IPS DF 4.7 (cell line): ENCODE measurements around the gene CREB3L2.
"Not testable (repeated sequence)": the region's sequence is repeated elsewhere in the genome, so short reads cannot be mapped to it uniquely, and the experiment has no call there.

Experiments used
- DNase-seq: peaks from one replicate; pipeline ENCODE4 v3.0.0-alpha.2; 2013; ENCODE audit warnings: low spot score; ENCODE audit errors: extremely low read depth

Gene CREB3L2

DNA sequence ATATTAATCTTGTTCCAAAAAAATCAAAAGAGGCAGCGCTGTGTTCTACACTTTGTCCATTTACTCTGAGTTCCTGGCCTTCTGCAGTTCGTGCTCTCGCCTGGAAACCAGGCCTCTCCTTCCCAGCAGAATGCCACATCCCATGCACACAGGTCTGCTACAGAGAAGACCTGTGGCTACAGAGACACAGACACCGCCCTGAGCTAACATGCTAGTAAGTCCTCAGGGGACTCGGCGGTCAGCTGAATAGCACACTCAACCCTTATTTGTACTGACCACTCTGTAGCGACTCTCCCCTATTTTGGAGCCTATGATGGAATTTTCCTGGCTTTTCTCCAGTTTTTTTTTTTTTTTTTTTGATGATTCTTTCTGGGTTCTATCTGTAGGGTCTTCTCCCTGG lies 12.8 kb downstream of the CREB3L2 start:
- DNase-seq, result no peak

- DNase-seq, result no peak
These were observed 13.9 kb downstream of the CREB3L2 start for GRCh38 chr7:137987968-137988367.

DNA sequence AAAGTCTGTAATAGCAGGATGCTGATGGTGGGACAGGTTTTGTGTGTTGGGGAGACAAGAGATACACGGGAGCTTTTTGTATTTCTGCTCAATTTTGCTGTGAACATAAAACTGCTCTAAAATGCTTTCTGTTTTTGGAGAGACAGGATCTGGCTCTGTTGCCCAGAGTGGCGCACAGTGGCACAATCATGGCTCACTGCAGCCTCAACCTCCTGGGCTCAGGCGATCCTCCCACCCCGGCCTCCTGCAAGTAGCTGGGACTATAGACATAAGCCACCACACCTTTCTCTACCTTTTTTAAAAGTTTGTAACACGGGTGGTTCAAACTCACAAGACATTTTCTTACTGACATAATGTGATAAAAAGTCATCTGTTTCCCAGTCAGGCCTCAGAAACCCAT lies 14.3 kb downstream of the CREB3L2 start:
- no peak for DNase-seq

- no peak for DNase-seq
These were observed 14.9 kb downstream of the CREB3L2 start for GRCh38 chr7:137987018-137987349.

DNA sequence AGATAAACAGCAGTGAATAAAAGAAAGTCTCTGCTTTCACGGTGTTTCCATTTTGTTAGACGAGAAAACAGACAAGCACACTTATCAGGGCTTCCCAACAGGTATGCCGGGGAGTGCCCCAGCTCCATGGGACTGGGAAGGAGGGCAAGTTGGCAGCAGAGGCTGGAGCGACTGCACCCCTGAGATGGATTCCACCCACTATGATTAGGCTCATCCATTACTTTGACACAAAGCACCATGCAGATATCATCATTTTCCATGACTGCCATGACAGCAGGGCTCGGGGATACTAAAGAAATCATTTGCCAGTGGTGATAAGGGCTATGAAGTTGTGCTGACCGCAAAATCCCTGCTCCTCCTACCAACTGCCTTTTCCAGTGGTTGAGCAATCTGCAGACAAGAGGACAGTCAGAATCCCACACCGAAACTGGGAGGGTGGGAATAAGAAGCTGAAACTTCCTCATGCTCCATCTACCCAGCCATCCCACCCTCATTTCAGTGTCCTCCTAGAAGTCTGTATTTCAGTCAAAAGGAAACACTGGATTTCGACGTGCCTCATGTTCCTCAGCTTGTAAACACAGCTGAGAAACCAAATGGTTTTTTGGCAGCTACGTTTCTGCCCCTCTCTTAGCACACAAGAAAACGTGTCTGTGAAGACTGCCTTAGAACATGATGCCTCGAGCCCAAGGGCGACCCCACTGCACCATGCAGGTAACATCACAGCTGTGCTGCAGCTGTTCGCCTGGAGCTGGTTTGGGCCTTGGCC lies 15.5 kb downstream of the CREB3L2 start:
- DNase-seq, result no peak

- no peak for DNase-seq
These were observed 16.0 kb downstream of the CREB3L2 start for GRCh38 chr7:137985897-137986251.

DNA sequence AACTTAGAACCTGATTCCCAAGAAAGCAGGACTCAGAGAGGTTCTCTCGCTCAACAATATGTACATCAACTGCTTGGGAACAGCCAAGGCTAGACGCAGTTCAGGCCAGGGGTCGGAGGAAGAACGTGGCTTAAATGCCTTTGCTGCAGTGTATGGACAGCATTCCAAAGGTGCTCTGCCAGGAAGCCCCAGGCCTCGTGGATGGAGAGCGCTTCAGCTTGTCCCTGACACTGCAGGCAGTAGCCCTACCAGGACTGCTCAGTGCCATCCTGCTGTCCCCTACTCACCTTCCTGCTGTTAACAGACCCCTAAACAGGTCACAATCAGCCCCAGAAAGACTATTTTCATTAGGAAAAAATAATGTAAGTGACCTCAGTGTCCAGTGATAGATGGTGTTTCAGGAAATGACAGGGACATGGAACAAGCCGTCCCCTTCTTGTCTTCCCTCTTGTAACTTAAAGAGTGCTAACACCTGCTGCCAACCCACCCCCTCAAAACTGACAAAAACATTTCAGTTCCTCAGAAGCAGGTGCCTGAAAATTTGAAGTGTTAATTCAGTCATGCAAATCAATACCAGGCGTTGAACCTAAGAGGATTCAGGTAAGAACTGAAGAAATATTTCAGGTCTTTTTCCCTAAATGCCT lies 16.5 kb downstream of the CREB3L2 start:
- no peak for DNase-seq

DNA sequence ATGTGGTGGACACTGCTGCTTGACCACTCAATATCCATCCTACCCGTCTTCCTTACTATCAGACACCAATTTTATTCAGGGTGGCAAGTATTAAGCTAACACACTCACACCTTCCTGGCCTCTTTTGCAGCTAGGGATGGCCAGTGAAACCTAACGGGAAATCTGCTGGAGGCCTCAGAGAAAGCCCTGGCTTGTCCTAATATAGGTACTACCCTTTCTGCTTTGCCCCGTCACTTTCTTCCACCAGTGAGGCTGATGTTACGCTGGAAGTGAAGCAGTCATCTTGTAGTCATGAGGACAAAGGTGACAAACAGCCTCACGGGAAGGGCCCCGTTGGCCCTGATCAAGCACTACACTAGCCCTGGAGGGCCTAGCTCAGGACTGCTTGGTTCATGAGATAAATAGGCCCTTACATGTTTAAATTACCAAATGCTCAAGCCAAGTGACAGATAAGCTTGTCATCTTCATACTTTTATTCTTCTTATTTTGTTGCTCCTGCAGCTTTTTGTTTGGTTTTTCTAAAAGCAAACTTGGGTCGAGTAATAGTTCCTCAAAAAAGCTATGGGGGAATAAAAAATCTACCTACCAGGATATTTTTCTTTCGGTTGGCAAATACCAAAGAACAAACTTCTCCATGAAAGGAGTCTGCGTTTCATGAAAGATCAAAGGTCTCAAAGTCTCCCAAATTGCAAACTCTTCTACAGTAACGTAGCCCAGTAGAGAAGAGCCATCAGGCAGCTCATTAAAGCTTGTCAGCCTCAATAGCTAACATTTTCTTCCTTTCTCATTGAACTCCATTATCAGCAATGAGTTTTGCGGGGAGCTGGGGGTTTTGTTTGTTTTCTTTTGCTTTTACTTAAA lies 17.5 kb downstream of the CREB3L2 start:
- no peak for DNase-seq

DNA sequence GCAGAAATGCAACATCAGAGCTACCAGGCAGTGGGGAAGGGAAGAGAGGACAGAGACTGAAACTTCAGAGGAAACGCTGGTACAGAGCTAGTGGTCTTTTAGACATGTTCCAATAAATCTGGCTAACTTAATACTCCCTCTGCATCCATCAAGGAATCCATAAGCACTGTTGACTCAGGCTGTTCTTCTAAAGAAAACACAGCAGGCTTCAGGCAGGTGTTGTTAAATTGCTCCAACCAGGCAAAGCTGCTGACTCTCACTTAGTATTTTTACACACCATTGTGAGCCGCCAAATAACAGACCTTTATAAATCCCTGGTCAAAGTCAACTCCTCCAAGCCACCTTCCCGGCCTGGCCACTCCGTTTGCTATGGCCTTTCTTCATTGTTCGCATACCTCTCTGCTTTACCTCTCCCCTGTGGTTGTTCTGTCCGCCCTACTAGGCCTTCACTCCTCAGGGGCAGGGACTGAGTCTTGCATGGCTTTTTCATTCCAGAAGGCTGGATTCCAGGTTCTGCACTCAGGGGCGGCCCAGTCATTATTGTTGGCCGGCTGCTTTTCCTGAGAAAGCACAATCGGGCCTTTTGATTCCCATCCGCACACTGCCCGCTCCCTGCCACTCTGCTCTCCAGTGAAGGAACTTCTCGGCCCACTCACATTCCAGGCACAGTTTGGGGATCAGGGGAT lies 18.4 kb downstream of the CREB3L2 start:
- no peak for DNase-seq

DNA sequence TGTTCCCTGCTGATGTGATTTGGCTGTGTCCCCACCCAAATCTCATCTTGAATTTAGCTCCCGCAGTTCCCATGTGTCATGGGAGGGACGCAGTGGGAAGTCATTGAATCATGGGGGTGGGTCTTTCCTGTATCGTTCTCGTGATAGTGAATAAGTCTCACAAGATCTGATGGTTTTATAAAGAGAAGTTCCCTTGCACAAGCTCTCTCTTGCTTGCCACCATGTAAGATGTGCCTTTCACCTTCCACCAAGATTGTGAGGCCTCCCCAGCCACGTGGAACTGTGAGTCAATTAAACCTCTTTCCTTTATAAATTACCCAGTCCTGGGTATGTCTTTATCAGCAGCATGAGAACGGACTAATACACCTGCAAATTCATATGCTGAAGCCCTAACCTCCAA lies 19.5 kb downstream of the CREB3L2 start:
- not testable (repeated sequence) for DNase-seq

DNA sequence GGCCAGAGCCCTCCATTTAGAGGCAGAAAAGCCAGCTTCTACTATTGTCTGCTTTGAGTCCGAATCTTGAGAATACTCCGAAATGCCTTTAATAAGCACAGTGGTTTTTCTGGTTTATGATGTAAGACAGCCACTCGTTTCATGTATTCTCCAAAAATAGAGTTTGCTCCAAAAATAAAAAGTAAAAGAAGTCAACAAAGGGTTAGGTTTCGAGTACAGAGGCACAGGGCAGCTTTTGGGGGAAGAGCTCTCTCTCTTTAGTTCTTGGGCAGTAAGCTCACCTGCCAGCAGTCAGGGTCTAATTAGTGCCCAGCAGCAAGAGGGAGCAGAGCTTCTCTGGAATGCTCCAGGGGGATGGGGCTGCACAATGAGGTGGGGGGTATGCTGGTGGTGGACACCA lies 20.2 kb downstream of the CREB3L2 start:
- no peak for DNase-seq

- no peak for DNase-seq
These were observed 20.7 kb downstream of the CREB3L2 start for GRCh38 chr7:137981175-137981574.

DNA sequence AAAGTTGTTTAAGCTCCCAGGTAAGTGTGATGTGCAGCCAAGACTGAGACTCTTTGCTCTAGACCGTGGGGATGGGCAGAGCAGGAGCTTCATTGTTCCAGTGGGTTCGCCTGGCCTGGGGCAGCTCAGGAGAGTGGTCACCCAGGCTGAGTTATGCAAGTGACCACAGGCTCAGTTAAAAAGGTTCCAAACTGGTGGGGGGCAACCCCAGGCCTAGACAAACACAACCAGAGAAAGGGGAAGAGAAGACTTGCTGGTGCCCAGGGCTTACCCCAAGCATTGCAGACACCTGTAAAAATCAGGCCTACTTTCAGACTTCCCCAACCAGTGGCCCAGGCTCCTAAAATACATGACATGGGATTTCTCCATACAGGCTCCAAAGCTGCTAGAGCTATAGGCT lies 21.6 kb downstream of the CREB3L2 start:
- no peak for DNase-seq

GRCh38 chr7:137978464-137979237 lies 23.2 kb downstream of the CREB3L2 start:
- no peak for DNase-seq

DNA sequence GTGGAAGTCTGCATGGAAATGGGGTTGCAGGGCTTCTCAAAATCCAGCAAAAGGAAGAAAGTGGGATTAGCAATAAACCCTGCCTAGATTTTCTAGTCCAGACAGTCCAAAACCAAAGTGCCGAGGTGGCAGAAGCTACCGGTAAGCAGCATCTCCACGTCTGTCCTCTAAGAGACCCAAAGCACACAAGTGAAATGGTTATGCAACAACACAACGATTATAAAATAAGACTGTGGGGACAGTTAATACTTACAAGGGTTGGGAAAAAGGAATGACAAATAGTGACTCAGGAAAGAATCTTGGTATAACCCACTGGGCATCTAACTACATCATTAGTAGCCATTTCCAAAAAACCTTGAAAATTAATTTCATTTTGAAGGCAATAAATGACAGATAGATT lies 24.7 kb downstream of the CREB3L2 start:
- DNase-seq, result no peak

GRCh38 chr7:137976696-137977095 lies 25.2 kb downstream of the CREB3L2 start:
- no peak for DNase-seq

GRCh38 chr7:137976232-137976631 lies 25.7 kb downstream of the CREB3L2 start:
- no peak for DNase-seq

DNA sequence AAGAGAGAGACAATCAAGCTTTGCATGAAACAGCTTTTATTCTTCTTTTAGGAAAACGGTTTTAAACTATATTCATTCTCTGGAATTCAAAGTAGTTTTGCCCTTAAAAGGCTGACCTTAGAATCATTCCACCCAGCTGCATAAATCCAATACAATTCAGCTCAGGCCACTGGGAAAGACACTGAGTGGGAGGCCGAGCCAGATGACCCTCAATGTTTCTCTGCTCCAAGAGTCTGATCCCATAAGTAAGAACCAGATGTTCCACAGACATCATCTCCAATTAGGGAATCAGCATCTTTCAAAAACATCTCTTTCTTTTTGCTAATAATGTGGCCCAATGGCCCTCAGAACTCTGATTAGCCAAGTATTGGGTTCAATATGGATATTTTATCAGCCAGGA lies 26.1 kb downstream of the CREB3L2 start:
- DNase-seq, result no peak

- DNase-seq, result no peak
These were observed 26.7 kb downstream of the CREB3L2 start for GRCh38 chr7:137975221-137975620.

GRCh38 chr7:137974766-137975165 lies 27.1 kb downstream of the CREB3L2 start:
- DNase-seq, result no peak
